ENCODE results near the gene STAP1.
A peak's percentile ranks its signal among the peaks of the same experiment; 100 is the strongest.

Gene STAP1

GRCh38 chr4:67556436-67556835 is 2.1 kb upstream of the STAP1 start:
- DNase-seq = no peak

- DNase-seq = no peak
Measured at GRCh38 chr4:67565284-67565683, 6.8 kb downstream of the STAP1 start.

GRCh38 chr4:67566335-67566734 is 7.8 kb downstream of the STAP1 start:
- peak; percentile 39 for DNase-seq

- DNase-seq = no peak
Measured at GRCh38 chr4:67568820-67569219, 10.3 kb downstream of the STAP1 start.

GRCh38 chr4:67570537-67570936 is 12.0 kb downstream of the STAP1 start:
- no peak for DNase-seq

GRCh38 chr4:67571975-67572374 is 13.4 kb downstream of the STAP1 start:
- DNase-seq = no peak

- no peak for DNase-seq
Measured at GRCh38 chr4:67573193-67573592, 14.7 kb downstream of the STAP1 start.

GRCh38 chr4:67575232-67576058 is 16.9 kb downstream of the STAP1 start:
- DNase-seq = no peak

- DNase-seq = no peak
Measured at GRCh38 chr4:67576059-67576466, 17.5 kb downstream of the STAP1 start.

GRCh38 chr4:67576538-67576937 is 18.0 kb downstream of the STAP1 start:
- no peak for DNase-seq

- DNase-seq = no peak
Measured at GRCh38 chr4:67580577-67580976, 22.1 kb downstream of the STAP1 start.

- no peak for DNase-seq
Measured at GRCh38 chr4:67581208-67581857, 22.8 kb downstream of the STAP1 start.

GRCh38 chr4:67581913-67582312 is 23.4 kb downstream of the STAP1 start:
- no peak for DNase-seq

GRCh38 chr4:67584496-67584895 is 26.0 kb downstream of the STAP1 start:
- DNase-seq = no peak

- no peak for DNase-seq
Measured at GRCh38 chr4:67587156-67587555, 28.6 kb downstream of the STAP1 start.

GRCh38 chr4:67593741-67594175 is 35.2 kb downstream of the STAP1 start:
- no peak for DNase-seq

- DNase-seq = no peak
Measured at GRCh38 chr4:67603310-67604028, 44.9 kb downstream of the STAP1 start.

GRCh38 chr4:67604029-67604381 is 45.5 kb downstream of the STAP1 start:
- DNase-seq = no peak

GRCh38 chr4:67604749-67605148 is 46.2 kb downstream of the STAP1 start:
- DNase-seq = no peak

GRCh38 chr4:67608027-67608426 is 49.5 kb downstream of the STAP1 start:
- no peak for DNase-seq

- DNase-seq = no peak
Measured at GRCh38 chr4:67614186-67614585, 55.7 kb downstream of the STAP1 start.

- DNase-seq = no peak
Measured at GRCh38 chr4:67615119-67615518, 56.6 kb downstream of the STAP1 start.

- DNase-seq = no peak
Measured at GRCh38 chr4:67616478-67616877, 58.0 kb downstream of the STAP1 start.

- DNase-seq = no peak
Measured at GRCh38 chr4:67624939-67625338, 66.4 kb downstream of the STAP1 start.
